Gastrocnemius medialis (tissue), 4 donors: Measurements from ENCODE around the gene EFHD2.

Experiments
- POLR2A ChIP-seq, 2 donors: fragments of 450-650 bp; IDR thresholded peaks; one replicate each; pipeline ENCODE4 v1.6.1; 2017; ENCODE audit warnings: antibody characterized with exemption in 2 of 2, mild to moderate bottlenecking in 2 of 2, moderate library complexity in 2 of 2
- TF ChIP-seq, protein P1 (sequence below), 5 experiments: fragments of 450-650 bp in 3 of 5; fragments of 200-600 bp in 2 of 5; sonication (generic) in 2 of 5; IDR thresholded peaks in 4 of 5; conservative IDR thresholded peaks in 1 of 5; 1 replicate in 4 of 5; 2 replicates in 1 of 5; pipeline ENCODE4 v1.5.1; 2016 to 2019; ENCODE audit warnings: antibody characterized with exemption in 5 of 5, mild to moderate bottlenecking in 3 of 5, moderate library complexity in 3 of 5

DNA sequence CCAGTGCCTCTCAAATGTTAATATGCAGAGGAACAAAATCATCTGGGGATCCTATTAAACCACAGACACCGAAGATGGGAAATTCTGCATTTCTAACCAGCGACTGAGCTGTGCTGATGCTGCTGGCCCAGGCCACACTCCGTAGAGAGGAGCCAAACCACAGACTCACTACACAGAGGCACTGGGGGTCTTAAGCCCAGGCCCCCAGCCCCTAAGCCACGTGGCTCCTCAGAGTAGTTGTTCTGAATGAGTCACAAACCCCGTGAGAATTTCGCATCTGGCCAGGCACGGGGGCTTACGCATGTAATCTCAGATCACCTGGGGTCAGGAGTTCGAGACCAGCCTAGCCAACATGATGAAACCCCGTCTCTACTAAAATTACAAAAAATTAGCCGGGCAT, 44.0 kb downstream of the EFHD2 start:
- TF ChIP-seq POLR2A (IDR thresholded peaks at IDR 0.05), result no peak
- TF ChIP-seq, protein P1, sequence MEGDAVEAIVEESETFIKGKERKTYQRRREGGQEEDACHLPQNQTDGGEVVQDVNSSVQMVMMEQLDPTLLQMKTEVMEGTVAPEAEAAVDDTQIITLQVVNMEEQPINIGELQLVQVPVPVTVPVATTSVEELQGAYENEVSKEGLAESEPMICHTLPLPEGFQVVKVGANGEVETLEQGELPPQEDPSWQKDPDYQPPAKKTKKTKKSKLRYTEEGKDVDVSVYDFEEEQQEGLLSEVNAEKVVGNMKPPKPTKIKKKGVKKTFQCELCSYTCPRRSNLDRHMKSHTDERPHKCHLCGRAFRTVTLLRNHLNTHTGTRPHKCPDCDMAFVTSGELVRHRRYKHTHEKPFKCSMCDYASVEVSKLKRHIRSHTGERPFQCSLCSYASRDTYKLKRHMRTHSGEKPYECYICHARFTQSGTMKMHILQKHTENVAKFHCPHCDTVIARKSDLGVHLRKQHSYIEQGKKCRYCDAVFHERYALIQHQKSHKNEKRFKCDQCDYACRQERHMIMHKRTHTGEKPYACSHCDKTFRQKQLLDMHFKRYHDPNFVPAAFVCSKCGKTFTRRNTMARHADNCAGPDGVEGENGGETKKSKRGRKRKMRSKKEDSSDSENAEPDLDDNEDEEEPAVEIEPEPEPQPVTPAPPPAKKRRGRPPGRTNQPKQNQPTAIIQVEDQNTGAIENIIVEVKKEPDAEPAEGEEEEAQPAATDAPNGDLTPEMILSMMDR (IDR thresholded peaks at IDR 0.05 in 4 of 5, conservative IDR thresholded peaks at IDR 0.05 in 1 of 5), result no peak
